Peyer's patch (tissue), 4 donors: ENCODE measurements around the gene ANP32B.

Source experiments
- CTCF ChIP-seq, 6 experiments: fragments of 450-650 bp in 4 of 6; fragments of 200-600 bp in 2 of 6; sonication (generic) in 1 of 6; IDR thresholded peaks; one replicate each; pipeline ENCODE4 v1.5.1; 2017 to 2019; ENCODE audit warnings: antibody characterized with exemption in 6 of 6, mild to moderate bottlenecking in 3 of 6, moderate library complexity in 1 of 6
- POLR2A ChIP-seq, 2 donors: fragments of 450-650 bp; IDR thresholded peaks; one replicate each; pipeline ENCODE4 v1.5.1; 2017; ENCODE audit warnings: antibody characterized with exemption in 2 of 2, mild to moderate bottlenecking in 2 of 2, moderate library complexity in 2 of 2

GRCh38 chr9:97956331-97956730 lies 26.8 kb upstream of the ANP32B start:
- no peak for TF ChIP-seq CTCF (IDR thresholded peaks at IDR 0.05)
- no peak for TF ChIP-seq POLR2A (IDR thresholded peaks at IDR 0.05)
